Left renal pelvis (tissue), 4 donors: ENCODE data around the gene TNS3. TPM values are rescaled to one million over a fixed set of nuclear protein-coding genes. Genes with fewer than 3 reads are reported as not detected.

Experiments used
- DNase-seq, 4 donors: peaks; one replicate each; pipeline ENCODE4 v3.0.0-alpha.2; 2013; ENCODE audit warnings: low read depth in 4 of 4, low spot score in 3 of 4
- polyA plus RNA-seq, 4 donors: library from polyadenylated mRNA; unstranded; fragments of 120-200 nt; gene quantifications; one replicate each; pipeline ENCODE4 v1.2.1, GENCODE V29; 2013; ENCODE audit not compliant: insufficient read length in 4 of 4

TNS3 gene
- polyA plus RNA-seq, 4 donors, result 85.6 to 120 (median 91.2) TPM

GRCh38 chr7:47583739-47584535, 2.0 kb upstream of the TNS3 start:
- no peak for DNase-seq

- DNase-seq, result no peak
These were observed 1.1 kb upstream of the TNS3 start for GRCh38 chr7:47582764-47583738.

DNA sequence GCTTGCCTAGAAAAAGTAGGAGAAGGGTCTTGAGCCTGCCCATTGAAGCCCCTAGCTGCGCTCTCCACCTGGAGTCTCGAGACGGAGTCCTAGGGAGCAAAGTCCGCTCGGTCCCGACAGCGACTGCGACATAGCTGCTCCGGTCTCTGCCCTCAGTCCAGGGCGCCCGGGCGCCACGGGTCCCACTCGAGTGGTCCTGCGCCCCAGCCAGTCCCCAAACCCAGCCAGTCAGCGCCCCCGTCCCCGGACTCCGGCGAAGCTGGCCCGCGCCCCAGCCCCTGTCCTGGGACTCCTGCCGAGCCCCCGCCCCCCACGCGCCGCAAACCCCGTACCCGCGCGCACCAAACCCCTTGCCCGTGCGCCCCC, 490 bp downstream of the TNS3 start:
- no peak for DNase-seq

- DNase-seq, result no peak
These were observed 1.0 kb downstream of the TNS3 start for GRCh38 chr7:47580811-47581331.

DNA sequence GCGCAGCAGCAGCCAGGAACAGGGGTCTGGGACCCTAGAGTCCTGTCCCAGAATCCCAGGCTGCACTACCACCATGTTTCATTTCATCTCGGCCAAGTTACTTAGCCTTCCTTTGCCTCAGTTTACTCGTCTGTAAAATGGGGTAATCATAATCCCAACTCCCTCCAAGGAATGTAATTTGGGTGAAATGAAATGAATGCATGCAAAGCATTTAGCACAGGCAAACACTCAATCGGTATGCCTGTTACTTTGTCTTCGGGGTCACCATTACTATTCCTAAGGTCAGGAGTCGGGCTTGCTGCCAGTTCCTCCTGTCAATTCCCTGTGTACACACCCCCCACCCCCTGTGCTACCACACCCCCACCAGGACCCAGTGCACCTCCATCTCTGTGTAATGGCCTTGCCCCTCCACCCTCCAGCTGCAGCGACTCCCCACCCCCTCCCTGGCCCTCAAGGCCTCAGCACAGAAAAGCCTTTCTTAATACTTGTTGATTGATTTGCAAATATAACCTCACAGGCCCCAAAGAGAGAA, 1.7 kb downstream of the TNS3 start:
- no peak for DNase-seq

GRCh38 chr7:47579458-47579857, 2.5 kb downstream of the TNS3 start:
- no peak for DNase-seq

- no peak for DNase-seq
These were observed 3.2 kb downstream of the TNS3 start for GRCh38 chr7:47578579-47579270.

DNA sequence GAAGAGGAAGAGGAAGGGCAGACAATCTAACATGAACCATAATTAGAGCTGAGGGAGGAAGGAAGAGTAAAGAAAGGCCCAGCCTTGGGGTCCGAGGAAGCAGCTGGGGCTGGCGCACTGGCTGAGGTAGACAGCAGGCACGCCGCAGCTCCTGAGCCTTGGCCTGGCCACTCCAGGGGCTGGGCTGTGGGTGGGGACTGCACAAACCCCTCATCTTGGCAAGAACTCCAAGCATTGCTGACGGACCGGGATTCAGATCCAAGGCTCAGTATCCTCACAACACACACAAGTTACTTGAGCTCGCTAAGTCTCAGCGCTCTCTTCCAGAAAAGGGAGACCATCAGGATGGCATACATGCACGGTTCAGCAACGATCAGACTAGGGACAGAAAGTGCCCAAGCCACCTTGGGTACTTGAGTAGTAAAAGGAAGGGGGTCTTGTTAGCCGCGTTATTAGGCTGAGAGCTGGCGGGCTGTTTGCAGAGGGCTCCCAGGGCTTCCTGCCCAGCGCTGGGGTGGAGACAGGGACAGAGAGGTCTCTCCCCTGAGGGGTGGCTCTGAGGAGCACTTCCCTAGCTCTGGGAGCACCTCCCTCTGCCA, 4.5 kb downstream of the TNS3 start:
- no peak for DNase-seq

GRCh38 chr7:47576866-47577306, 5.0 kb downstream of the TNS3 start:
- DNase-seq, result no peak

DNA sequence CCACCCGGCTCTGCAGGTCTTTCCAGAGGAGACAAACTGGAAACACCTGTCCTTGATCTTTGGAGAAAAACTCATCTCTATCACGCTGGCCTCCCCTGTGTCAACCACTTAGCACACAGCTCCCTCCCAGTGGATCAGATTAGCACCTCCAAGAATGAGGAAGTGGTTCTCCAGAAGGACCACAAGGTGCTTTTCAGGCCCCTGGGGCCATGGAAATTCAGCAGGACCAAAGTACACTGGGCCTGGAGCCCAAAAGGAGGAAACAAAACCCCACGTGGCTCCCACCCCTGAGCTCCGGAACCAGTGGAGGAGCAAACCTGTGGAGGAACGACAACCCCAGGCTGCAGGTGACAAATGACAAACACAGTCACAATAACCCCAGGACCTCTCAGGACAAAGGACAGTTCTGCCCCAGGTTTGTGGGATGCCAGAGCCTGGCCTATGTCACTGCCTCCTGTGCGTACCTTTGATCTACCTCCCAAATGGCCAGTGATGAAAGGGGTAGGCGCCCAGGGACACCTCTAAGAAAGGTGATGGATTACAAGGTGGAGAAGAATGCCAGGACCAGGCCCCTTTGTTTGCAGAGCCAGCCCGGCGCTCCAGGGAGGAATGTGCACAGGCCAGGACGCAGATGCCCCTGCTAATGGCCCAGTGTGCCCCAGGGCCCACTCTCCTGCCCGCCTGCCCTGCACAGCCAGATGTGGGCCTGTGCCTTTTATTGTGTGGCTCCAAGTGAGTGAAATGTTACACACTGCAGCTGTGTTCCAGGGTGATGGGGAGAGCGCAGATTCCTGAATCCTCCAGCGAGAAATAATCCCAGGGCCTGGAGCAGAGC, 5.7 kb downstream of the TNS3 start:
- no peak for DNase-seq

DNA sequence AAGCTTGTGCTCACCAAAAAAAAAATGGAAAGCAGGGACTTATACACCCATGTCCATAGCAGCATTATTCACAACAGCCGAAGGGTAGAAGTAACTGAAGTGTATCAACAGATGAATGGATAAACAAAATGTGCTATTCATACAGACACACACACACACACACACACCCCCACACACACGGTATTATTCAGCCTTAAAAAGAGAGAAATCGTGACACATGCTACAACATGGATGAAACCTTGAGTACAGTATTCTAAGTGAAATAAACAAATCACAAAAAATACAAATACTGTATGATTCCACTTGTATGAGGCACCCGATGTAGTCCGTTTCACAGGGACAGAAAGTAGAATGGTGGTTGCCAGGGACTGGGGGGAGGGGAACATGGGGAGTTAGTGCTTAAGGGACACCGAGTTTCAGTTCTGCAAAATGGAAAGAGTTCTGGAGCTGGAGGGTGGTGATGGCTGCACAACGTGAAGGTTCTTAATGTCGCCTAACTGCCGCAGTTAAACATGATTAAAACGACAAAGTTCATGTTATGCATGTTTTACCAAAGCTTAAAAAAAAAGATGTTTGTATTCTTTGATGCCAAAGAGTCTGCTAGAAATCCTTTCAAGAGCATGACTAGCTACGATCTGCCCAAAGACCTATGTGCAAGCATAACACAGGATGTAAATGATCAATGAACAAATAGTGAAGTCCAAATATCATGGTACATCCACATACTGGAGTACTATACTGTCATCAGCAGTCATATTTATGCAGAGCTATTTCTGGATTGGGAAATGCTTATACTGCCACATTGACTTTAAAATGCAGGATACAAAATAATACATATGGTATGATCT, 7.2 kb downstream of the TNS3 start:
- no peak for DNase-seq

DNA sequence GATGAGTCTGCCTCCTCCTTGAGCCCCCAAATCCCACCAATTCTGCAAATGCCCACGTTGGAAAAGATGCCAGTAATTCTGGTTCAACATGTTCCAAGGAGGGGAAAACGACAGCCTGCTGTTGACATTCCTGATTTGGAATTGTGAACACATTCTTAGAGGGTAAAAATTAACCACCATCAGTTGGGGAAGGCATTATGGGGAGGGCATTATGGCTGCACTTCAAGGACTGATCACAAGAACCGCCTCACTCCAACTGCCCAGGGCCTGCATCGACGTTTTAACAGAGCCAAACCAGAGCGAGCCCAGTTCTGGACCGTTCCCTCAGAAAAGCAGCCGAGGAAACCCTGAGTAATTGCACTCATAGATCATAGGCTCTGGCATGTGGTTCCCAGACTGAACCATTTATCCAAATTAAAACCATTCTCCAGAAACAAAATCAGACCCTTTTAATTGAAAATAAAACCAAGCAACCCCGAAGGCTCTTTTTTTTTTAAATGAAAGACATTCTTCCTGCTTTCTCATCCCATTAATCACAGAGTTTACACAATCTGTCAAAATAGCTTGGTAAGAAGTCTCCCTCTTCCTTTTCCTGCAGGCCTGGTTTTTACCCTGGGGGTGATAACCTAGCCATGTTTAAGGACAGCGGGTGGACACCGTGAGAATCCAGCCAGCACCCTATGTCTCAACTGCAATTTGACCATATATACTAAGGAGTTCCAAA, 8.0 kb downstream of the TNS3 start:
- DNase-seq, result no peak

- no peak for DNase-seq
These were observed 8.8 kb downstream of the TNS3 start for GRCh38 chr7:47572939-47573757.

DNA sequence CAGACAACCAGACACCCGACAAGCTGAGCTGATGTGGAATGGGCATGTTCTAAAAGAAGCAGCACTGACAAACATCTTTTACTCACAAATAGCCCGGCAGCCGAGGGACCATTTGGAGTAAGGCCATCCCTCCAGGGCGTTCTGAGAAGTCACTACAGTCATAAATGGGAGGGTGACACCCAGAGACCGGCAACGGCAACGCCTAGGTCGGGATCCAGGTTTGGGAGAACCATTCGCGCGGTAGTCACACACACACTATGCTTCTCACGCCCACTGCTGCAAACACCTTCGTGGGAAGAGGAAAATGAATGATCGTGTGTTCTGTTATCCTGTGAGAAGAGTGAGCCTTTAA, 9.8 kb downstream of the TNS3 start:
- DNase-seq, result no peak

DNA sequence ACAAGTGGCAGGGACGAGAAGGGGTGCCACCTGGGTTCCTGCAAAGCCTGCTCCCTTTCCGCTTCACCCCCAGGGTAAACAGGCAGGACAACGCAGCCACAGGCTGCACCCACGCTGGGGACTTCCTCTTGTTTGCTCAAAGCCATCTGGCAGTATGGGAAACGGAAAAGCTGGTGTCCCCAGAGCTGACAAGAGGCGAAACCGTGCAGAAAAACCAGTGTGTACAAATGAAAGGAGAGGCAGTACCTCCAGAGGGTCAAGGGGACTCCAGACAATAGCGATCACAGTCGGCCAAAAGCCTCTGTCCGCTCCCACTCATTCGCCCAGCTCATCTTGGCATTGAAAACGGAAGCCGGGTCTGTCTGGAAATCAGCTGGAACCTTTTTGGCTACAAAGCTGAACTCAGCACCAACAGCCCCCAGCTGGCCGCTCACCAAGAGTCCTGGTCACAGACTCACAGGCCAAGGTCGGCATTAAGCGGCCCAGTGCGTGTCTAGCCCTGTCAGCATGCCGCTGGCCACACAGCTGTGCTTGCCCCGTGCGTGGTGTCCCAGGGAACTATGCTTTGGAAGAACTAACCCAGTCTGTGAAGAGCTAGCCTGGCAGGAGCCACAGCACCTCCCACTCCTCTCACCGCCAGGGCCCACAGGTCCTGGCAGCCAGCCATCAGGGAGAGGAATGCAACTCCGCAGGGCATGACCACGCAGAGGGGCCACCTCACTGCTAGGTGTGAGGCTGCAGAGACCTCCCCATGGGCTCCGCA, 10.4 kb downstream of the TNS3 start:
- no peak for DNase-seq

DNA sequence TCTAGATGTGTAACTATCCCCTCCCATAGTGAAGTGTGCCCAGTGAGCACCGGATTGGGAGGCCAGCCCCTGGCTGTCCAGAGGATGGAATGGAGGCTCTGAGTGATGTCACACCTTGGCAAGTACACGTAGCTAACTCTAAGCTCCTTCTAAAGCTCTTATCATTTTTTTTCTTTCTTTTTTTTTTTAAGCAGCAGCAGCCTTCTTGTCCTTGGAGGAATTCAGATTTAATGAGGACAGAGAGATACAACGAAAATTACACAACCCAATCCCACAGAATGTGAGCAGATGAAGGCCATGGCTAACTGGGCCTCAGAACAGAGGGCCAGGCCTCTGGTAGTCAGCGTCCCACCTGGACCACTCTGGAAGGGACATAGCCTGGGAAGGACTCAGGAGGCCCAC, 11.3 kb downstream of the TNS3 start:
- DNase-seq, result no peak
